Subcutaneous abdominal adipose tissue (tissue), 5 donors: ENCODE data around the gene SI.
"Not testable (repeated sequence)": the region's sequence is repeated elsewhere in the genome, so short reads cannot be mapped to it uniquely, and the experiment has no call there.

Source experiments
- H3K27ac ChIP-seq: one replicate; pipeline ENCODE4 v1.7.0; 2013; ENCODE audit warnings: low read depth, mild to moderate bottlenecking, inconsistent platforms, low read length, moderate library complexity
- H3K27me3 ChIP-seq, 5 donors: one replicate each; pipeline ENCODE4 v1.7.0; 2013; ENCODE audit warnings: low read length in 5 of 5, inconsistent platforms in 1 of 5; ENCODE audit not compliant: control insufficient read depth in 5 of 5, insufficient read depth in 4 of 5
- H3K36me3 ChIP-seq, 5 donors: one replicate each; pipeline ENCODE4 v1.7.0; 2013; ENCODE audit warnings: low read length in 5 of 5; ENCODE audit not compliant: control insufficient read depth in 5 of 5, insufficient read depth in 5 of 5
- H3K4me1 ChIP-seq, 5 donors: one replicate each; pipeline ENCODE4 v1.7.0; 2013; ENCODE audit warnings: low read length in 5 of 5, mild to moderate bottlenecking in 3 of 5, moderate library complexity in 1 of 5; ENCODE audit not compliant: control insufficient read depth in 5 of 5, insufficient read depth in 5 of 5
- H3K4me3 ChIP-seq, 5 donors: one replicate each; pipeline ENCODE4 v1.7.0; 2013; ENCODE audit warnings: low read length in 5 of 5, low read depth in 1 of 5
- H3K9ac ChIP-seq, 5 donors: one replicate each; pipeline ENCODE4 v1.7.0; 2013; ENCODE audit warnings: low read length in 5 of 5, mild to moderate bottlenecking in 4 of 5, moderate library complexity in 3 of 5
- H3K9me3 ChIP-seq, 5 donors: one replicate each; pipeline ENCODE4 v1.7.0; 2013; ENCODE audit warnings: low read length in 5 of 5; ENCODE audit not compliant: control insufficient read depth in 5 of 5
- donor health status: healthy.
- donor health status: healthy.
- donor health status: healthy.
- donor health status: healthy.
- donor health status: healthy.

The SI gene

DNA sequence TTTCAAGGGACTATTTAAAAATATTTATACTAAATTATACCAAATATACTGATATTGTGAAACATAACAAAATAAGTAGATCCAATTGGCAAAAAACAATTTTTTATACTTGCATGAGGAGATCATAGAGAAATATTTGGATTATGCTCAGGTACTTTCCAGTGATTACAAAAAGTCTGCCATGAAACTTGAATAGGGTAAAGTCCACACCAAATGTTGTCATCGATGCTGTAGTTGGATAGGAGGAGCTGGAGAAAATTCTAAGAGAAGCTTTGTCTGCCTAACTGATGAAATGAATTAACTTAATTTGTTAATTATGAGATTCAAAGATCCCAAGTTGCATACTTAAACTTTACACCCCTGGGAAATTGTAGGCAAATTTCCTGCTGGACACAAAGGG lies 93.3 kb downstream of the SI start:
- Histone ChIP-seq H3K4me1 (no peaks in the 10 kb centered on the region), H3K27ac (no peak overlapping the region), H3K9me3 (no peaks in the 10 kb centered on the region), H3K9ac (no peak overlapping the region), H3K27me3 (no peaks in the 10 kb centered on the region), H3K4me3 (no peak overlapping the region), H3K36me3 (no peaks in the 10 kb centered on the region)

DNA sequence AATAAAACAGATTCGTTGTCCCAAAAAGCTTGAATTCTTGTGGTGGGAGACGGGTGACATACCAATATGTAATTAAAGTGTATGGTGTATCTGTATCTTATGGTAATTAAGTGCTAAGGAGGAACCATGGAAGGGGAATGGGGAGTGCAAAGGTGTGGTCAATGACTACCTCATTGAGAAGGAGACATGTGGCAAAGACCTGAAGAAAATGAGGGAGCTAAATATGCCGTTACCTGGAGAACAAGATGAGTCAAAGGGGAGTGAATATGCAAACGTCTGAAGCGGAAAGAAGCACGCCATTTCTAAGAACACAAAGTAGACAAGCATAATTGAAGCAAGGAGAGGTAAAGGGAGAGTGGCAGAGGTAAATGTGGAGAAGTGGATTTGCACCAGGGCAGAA lies 115.7 kb downstream of the SI start:
- Histone ChIP-seq H3K4me3 (no peak overlapping the region), H3K9ac (no peak overlapping the region), H3K36me3 (no peaks in the 10 kb centered on the region), H3K27me3 (no peaks in the 10 kb centered on the region), H3K9me3 (no peaks in the 10 kb centered on the region), H3K4me1 (no peaks in the 10 kb centered on the region), H3K27ac (no peak overlapping the region)

DNA sequence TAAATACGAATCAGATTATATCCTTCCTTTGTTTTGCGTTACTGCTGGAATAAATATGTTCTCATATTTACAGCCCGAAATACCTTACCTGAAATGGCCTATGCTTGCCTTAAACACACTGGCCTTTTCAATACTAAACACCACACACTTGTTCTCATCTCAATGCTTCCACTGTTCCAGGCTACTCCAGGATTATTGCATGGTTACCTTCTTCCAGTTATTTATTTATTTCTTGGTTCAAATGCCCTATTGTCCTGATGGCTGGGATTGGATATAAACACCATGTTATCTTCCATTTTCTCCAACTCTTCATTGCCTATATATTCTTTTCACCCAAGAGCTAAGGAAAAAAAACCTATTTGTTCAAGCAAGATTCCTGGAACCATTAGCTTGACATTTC lies 125.3 kb downstream of the SI start:
- H3K4me3 ChIP-seq, result no peak overlapping the region
- no peaks in the 10 kb centered on the region for H3K27me3 ChIP-seq
- H3K27ac ChIP-seq, result no peak overlapping the region
- H3K36me3 ChIP-seq, result no peaks in the 10 kb centered on the region
- H3K4me1 ChIP-seq, result no peaks in the 10 kb centered on the region
- H3K9me3 ChIP-seq, result peaks cover 0 to 2% (median 0%) of the 10 kb centered on the region in 5 donors
- H3K9ac ChIP-seq, result no peak overlapping the region

DNA sequence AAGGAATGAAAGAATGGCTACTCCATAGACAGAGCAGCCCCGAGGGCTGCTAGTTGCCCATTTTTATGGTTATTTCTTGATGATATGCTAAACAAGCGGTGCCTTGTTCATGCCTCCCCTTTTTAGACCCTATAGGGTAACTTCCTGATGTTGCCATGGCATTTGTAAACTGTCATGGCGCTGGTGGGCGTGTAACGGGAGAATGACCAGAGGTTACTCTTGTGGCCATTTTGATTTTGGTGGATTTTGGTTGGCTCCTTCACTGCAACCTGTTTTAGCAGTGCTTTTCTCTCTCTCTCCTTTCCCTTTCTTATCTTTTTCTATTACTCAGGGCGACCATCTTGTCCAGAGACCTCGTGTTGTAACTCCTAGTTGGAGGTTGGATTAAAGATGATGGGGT lies 126.9 kb downstream of the SI start:
- not testable (repeated sequence) for H3K4me1 ChIP-seq, H3K4me3 ChIP-seq, H3K27ac ChIP-seq, H3K27me3 ChIP-seq, H3K9ac ChIP-seq, H3K36me3 ChIP-seq, H3K9me3 ChIP-seq

GRCh38 chr3:164940745-164941144 lies 137.6 kb downstream of the SI start:
- Histone ChIP-seq H3K9me3 (peaks cover 0 to 3% (median 0%) of the 10 kb centered on the region in 5 donors), H3K27ac (no peak overlapping the region), H3K9ac (no peak overlapping the region), H3K27me3 (no peaks in the 10 kb centered on the region), H3K4me3 (no peak overlapping the region), H3K36me3 (no peaks in the 10 kb centered on the region), H3K4me1 (no peaks in the 10 kb centered on the region)

GRCh38 chr3:164929642-164930041 lies 148.7 kb downstream of the SI start:
- Histone ChIP-seq H3K9ac (no peak overlapping the region), H3K9me3 (peaks cover 0 to 6% (median 0%) of the 10 kb centered on the region in 5 donors), H3K27ac (no peak overlapping the region), H3K4me3 (no peak overlapping the region), H3K36me3 (no peaks in the 10 kb centered on the region), H3K4me1 (no peaks in the 10 kb centered on the region), H3K27me3 (no peaks in the 10 kb centered on the region)
